ENCODE results near the gene CCDC85B.

DNA sequence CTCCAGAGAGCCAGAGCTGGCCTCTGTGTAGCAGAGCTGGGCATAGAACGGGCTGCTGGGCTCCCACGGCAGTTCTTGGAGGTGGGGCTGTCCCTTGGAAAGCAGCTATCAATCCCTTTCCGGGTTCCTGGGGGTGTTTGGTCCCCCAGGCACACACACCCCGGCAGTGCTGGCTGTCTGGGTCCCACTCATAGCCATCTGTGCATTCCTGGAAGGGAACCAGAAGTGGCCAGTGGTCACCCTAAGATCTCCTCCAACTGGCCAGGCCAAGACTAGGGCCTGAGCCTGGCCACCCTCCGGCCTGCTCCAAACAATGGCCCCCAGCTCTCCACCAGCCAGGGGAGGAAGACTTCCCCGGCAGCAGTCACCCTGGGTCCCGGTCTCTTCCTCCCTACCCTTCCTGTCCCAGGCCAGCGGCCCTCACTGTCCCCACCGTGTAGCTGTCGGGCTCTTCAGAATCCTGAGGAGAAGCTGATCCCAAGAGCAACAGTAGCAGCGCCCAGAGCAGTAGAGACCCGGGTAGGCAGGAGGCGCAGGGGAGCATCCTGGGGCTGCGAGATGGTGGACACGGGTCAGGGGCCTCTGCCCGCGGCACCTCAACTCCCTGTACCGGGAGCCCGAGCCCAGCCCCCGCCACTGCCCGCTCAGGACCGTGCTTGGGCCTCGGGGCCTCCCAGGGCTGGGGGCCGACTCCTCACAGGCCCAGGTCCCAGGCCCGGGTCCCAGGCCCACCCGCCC lies 18.5 kb upstream of the CCDC85B start:
- TF ChIP-seq, protein P1, sequence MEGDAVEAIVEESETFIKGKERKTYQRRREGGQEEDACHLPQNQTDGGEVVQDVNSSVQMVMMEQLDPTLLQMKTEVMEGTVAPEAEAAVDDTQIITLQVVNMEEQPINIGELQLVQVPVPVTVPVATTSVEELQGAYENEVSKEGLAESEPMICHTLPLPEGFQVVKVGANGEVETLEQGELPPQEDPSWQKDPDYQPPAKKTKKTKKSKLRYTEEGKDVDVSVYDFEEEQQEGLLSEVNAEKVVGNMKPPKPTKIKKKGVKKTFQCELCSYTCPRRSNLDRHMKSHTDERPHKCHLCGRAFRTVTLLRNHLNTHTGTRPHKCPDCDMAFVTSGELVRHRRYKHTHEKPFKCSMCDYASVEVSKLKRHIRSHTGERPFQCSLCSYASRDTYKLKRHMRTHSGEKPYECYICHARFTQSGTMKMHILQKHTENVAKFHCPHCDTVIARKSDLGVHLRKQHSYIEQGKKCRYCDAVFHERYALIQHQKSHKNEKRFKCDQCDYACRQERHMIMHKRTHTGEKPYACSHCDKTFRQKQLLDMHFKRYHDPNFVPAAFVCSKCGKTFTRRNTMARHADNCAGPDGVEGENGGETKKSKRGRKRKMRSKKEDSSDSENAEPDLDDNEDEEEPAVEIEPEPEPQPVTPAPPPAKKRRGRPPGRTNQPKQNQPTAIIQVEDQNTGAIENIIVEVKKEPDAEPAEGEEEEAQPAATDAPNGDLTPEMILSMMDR (IDR thresholded peaks at IDR 0.05; ENCODE audit: low read depth, low read length) = no peak
- no peak for TF ChIP-seq MAX (IDR thresholded peaks at IDR 0.05; ENCODE audit: low read depth, low read length)
